Keratinocyte (primary cell): ENCODE data around the gene CDK14. TPM values are rescaled to one million over a fixed set of nuclear protein-coding genes. Genes with fewer than 3 reads are reported as not detected.

Source experiments
- DNase-seq: peaks from one replicate; pipeline ENCODE4 v3.0.0-alpha.2; 2011; ENCODE audit warnings: low read depth, missing footprints, low spot score
- FAIRE-seq: peaks from 2 replicates; lab custom pipeline; 2011; peaks lifted over from hg19 to GRCh38; lab: Jason Lieb, UNC
- H2AFZ ChIP-seq: 2 replicates; pipeline ENCODE4 v1.6.0; 2012; ENCODE audit warnings: low read length, control low read depth, inconsistent platforms; ENCODE audit not compliant: control insufficient read depth
- H3K27ac ChIP-seq: 2 replicates; pipeline ENCODE4 v1.5.1; 2011; ENCODE audit warnings: low read length; ENCODE audit not compliant: control insufficient read depth, insufficient read depth
- H3K27me3 ChIP-seq: 3 replicates; pipeline ENCODE4 v1.6.0; 2011; ENCODE audit warnings: low read length; ENCODE audit not compliant: control insufficient read depth, insufficient read depth; ENCODE audit errors: extremely low read depth
- H3K36me3 ChIP-seq, 2 experiments: 2 replicates in 1 of 2; 3 replicates in 1 of 2; pipeline ENCODE4 v1.5.1; 2011; ENCODE audit warnings: low read length in 2 of 2, mild to moderate bottlenecking in 1 of 2; ENCODE audit not compliant: control insufficient read depth in 2 of 2, insufficient read depth in 2 of 2; ENCODE audit errors: extremely low read depth in 1 of 2
- H3K4me1 ChIP-seq: 3 replicates; pipeline ENCODE4 v1.5.1; 2011; ENCODE audit warnings: low read length; ENCODE audit not compliant: control insufficient read depth, insufficient read depth; ENCODE audit errors: extremely low read depth
- H3K4me2 ChIP-seq: 3 replicates; pipeline ENCODE4 v1.6.0; 2011; ENCODE audit warnings: low read depth, low read length; ENCODE audit not compliant: control insufficient read depth, insufficient read depth; ENCODE audit errors: extremely low read depth
- H3K4me3 ChIP-seq, 3 experiments: fragments of 200-600 bp in 1 of 3; sonication (generic) in 1 of 3; 2 replicates in 2 of 3; 3 replicates in 1 of 3; pipeline ENCODE4 v1.5.1; 2011 to 2016; ENCODE audit warnings: low read length in 3 of 3, mild to moderate bottlenecking in 3 of 3, control low read depth in 2 of 3, inconsistent platforms in 1 of 3, low read depth in 1 of 3, mixed read lengths in 1 of 3, mixed run types in 1 of 3, moderate library complexity in 1 of 3; ENCODE audit not compliant: control insufficient read depth in 2 of 3, insufficient read depth in 2 of 3; ENCODE audit errors: extremely low read depth in 1 of 3
- H3K79me2 ChIP-seq: 2 replicates; pipeline ENCODE4 v1.6.0; 2012; ENCODE audit warnings: low read length; ENCODE audit not compliant: control insufficient read depth, insufficient read depth
- H3K9ac ChIP-seq: 3 replicates; pipeline ENCODE4 v1.6.0; 2011; ENCODE audit warnings: low read length; ENCODE audit not compliant: control insufficient read depth, insufficient read depth; ENCODE audit errors: extremely low read depth
- H3K9me1 ChIP-seq: 3 replicates; pipeline ENCODE4 v1.6.0; 2011; ENCODE audit warnings: low read length; ENCODE audit not compliant: control insufficient read depth, insufficient read depth; ENCODE audit errors: extremely low read depth
- H3K9me3 ChIP-seq: 2 replicates; pipeline ENCODE4 v1.5.1; 2012; ENCODE audit warnings: low read depth, low read length; ENCODE audit not compliant: control insufficient read depth
- H4K20me1 ChIP-seq: 3 replicates; pipeline ENCODE4 v1.6.0; 2011; ENCODE audit warnings: low read length; ENCODE audit not compliant: control insufficient read depth, insufficient read depth; ENCODE audit errors: extremely low read depth
- EZH2 ChIP-seq: IDR thresholded peaks from one replicate; pipeline ENCODE4 v1.6.1; 2012; ENCODE audit warnings: inconsistent platforms, mild to moderate bottlenecking, low read length, moderate library complexity
- dilution Hi-C: fragments of 300-500 bp; cut with MboI; formaldehyde crosslinking; loops from one replicate; pipeline ENCODE4 v1.7.0; 2020; ENCODE audit warnings: low sequenced_read_pairs; ENCODE audit not compliant: extremely low pct_ligation_motif_present
- polyA plus RNA-seq, 5 experiments: library from polyadenylated mRNA; depleted of rRNA in 3 of 5; stranded (reverse) in 3 of 5; stranded (forward) in 1 of 5; unstranded in 1 of 5; fragments of >200 nt; gene quantifications; 1 replicate in 1 of 5; 2 replicates in 3 of 5; 3 replicates in 1 of 5; pipeline versions ENCODE4 v1.2.1 to v1.2.3, GENCODE V29; 2011 to 2012; ENCODE audit warnings: missing spikeins in 2 of 5, low read depth in 1 of 5, low replicate concordance in 1 of 5
- TF ChIP-seq, protein P1 (sequence below), 3 experiments: IDR thresholded peaks in 1 of 3; conservative IDR thresholded peaks in 1 of 3; optimal IDR thresholded peaks in 1 of 3; 2 replicates in 2 of 3; 3 replicates in 1 of 3; pipeline versions ENCODE3 to v1.5.1; 2011; ENCODE audit warnings: low read length in 3 of 3, mild to moderate bottlenecking in 3 of 3, moderate library complexity in 2 of 3, control low read depth in 1 of 3, inconsistent platforms in 1 of 3; ENCODE audit not compliant: insufficient read depth in 2 of 3; ENCODE audit errors: extremely low read depth in 1 of 3

Gene CDK14
- polyA plus RNA-seq, 1 donor (not counting 4 experiments of a cell fraction or from before 2014, with no cell fraction given): 4.0 TPM

DNA sequence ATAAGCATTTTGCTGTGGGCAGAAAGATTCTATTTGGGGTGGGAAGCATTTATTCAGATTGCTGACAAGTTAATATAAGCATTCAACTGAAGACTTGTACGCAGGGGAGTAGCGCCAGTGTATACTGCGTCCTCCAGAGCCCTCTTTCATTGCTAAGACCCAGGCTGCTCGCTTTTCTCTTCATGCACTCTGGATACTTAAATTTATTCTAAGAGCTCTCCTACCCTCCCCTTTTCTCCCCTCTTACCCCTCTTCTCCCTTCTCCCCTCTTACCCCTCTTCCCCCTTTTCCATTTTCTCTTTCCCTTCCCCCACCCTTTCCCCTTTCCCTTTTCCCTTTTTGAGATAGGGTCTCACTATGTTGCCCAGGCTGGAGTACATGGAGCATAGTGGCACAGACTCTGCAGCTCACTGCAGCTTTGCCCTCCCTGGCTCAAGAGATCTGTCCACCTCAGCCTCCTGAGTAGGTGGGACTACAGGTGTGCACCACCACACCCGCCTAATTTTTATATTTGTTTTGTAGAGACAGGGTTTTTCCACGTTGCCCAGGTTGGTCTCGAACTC lies 125.8 kb downstream of the CDK14 start:
- H3K9ac ChIP-seq: no peak overlapping the region
- TF ChIP-seq, protein P1, sequence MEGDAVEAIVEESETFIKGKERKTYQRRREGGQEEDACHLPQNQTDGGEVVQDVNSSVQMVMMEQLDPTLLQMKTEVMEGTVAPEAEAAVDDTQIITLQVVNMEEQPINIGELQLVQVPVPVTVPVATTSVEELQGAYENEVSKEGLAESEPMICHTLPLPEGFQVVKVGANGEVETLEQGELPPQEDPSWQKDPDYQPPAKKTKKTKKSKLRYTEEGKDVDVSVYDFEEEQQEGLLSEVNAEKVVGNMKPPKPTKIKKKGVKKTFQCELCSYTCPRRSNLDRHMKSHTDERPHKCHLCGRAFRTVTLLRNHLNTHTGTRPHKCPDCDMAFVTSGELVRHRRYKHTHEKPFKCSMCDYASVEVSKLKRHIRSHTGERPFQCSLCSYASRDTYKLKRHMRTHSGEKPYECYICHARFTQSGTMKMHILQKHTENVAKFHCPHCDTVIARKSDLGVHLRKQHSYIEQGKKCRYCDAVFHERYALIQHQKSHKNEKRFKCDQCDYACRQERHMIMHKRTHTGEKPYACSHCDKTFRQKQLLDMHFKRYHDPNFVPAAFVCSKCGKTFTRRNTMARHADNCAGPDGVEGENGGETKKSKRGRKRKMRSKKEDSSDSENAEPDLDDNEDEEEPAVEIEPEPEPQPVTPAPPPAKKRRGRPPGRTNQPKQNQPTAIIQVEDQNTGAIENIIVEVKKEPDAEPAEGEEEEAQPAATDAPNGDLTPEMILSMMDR (optimal IDR thresholded peaks at IDR 0.05 in 1 of 3, IDR thresholded peaks at IDR 0.05 in 1 of 3, conservative IDR thresholded peaks at IDR 0.05 in 1 of 3; ENCODE audit: extremely low read depth in 1 of 3, insufficient read depth in 2 of 3, low read length in 3 of 3): no peak
- no peak for TF ChIP-seq EZH2
- no peaks in the 10 kb centered on the region for H3K27me3 ChIP-seq
- H3K9me3 ChIP-seq: no peaks in the 10 kb centered on the region
- H3K27ac ChIP-seq: no peak overlapping the region
- FAIRE-seq: no peak
- no peak overlapping the region for H2AFZ ChIP-seq
- no peak overlapping the region for H3K4me3 ChIP-seq
- H3K79me2 ChIP-seq: no peaks in the 10 kb centered on the region
- H3K36me3 ChIP-seq: no peaks in the 10 kb centered on the region
- no peak overlapping the region for H3K4me2 ChIP-seq
- H3K4me1 ChIP-seq: no peaks in the 10 kb centered on the region
- no peaks in the 10 kb centered on the region for H3K9me1 ChIP-seq
- dilution Hi-C loops: no loop called here
- no peak for DNase-seq
- no peaks in the 10 kb centered on the region for H4K20me1 ChIP-seq

GRCh38 chr7:90723233-90723632 lies 127.1 kb downstream of the CDK14 start:
- Histone ChIP-seq H2AFZ (no peak overlapping the region), H3K9me3 (no peaks in the 10 kb centered on the region), H3K4me2 (no peak overlapping the region), H3K4me1 (no peaks in the 10 kb centered on the region), H3K4me3 (no peak overlapping the region), H3K79me2 (no peaks in the 10 kb centered on the region), H3K9me1 (no peaks in the 10 kb centered on the region), H4K20me1 (no peaks in the 10 kb centered on the region), H3K36me3 (no peaks in the 10 kb centered on the region), H3K9ac (no peak overlapping the region), H3K27ac (no peak overlapping the region), H3K27me3 (no peaks in the 10 kb centered on the region)
- DNase-seq: no peak
- dilution Hi-C loops: no loop called here
- no peak for FAIRE-seq
- TF ChIP-seq, protein P1 (optimal IDR thresholded peaks at IDR 0.05 in 1 of 3, IDR thresholded peaks at IDR 0.05 in 1 of 3, conservative IDR thresholded peaks at IDR 0.05 in 1 of 3; ENCODE audit: extremely low read depth in 1 of 3, insufficient read depth in 2 of 3, low read length in 3 of 3): no peak
- TF ChIP-seq EZH2: no peak
